GM19395 (cell line): ENCODE results near the gene KHDRBS1.
A peak's percentile ranks its signal among the peaks of the same experiment; 100 is the strongest.
"Not testable (repeated sequence)": the region's sequence is repeated elsewhere in the genome, so short reads cannot be mapped to it uniquely, and the experiment has no call there.

ENCODE experiments used
- ATAC-seq: cut with Tn5 transposase; IDR thresholded peaks from one replicate; pipeline ENCODE4 v1.9.1; 2021; ENCODE audit warnings: mild to moderate bottlenecking, moderate library complexity; ENCODE audit not compliant: unreplicated experiment

KHDRBS1 gene

GRCh38 chr1:32062867-32063230 lies 49.2 kb downstream of the KHDRBS1 start:
- ATAC-seq, result no peak

- no peak for ATAC-seq
Observed at GRCh38 chr1:32063261-32063681, 49.6 kb downstream of the KHDRBS1 start.

- not testable (repeated sequence) for ATAC-seq
Observed at GRCh38 chr1:32065613-32066488, 52.2 kb downstream of the KHDRBS1 start.

- ATAC-seq, result no peak
Observed at GRCh38 chr1:32066489-32066873, 52.8 kb downstream of the KHDRBS1 start.

GRCh38 chr1:32068957-32069588 lies 55.4 kb downstream of the KHDRBS1 start:
- no peak for ATAC-seq

GRCh38 chr1:32071758-32072621 lies 58.3 kb downstream of the KHDRBS1 start:
- ATAC-seq, result no peak

- peak; percentile 82 for ATAC-seq
Observed at GRCh38 chr1:32072622-32073298, 59.1 kb downstream of the KHDRBS1 start, which contains the start of gene TMEM39B. TMEM39B (plus strand) TSS chr1:32072939; CDS start chr1:32073048, 109 bp downstream.

GRCh38 chr1:32073299-32074229 lies 59.9 kb downstream of the KHDRBS1 start:
- peak; percentile 38 for ATAC-seq

- ATAC-seq, result no peak
Observed at GRCh38 chr1:32074841-32075240, 61.2 kb downstream of the KHDRBS1 start.

- no peak for ATAC-seq
Observed at GRCh38 chr1:32077451-32077850, 63.8 kb downstream of the KHDRBS1 start.

- ATAC-seq, result no peak
Observed at GRCh38 chr1:32082022-32082421, 68.4 kb downstream of the KHDRBS1 start.

GRCh38 chr1:32086381-32086780 lies 72.7 kb downstream of the KHDRBS1 start:
- ATAC-seq, result not testable (repeated sequence)

GRCh38 chr1:32091176-32091575 lies 77.5 kb downstream of the KHDRBS1 start:
- no peak for ATAC-seq

- ATAC-seq, result no peak
Observed at GRCh38 chr1:32091591-32091990, 77.9 kb downstream of the KHDRBS1 start.
